K562 (cell line): ENCODE measurements around the gene HSPA1L. TPM values are rescaled to one million over a fixed set of nuclear protein-coding genes. Genes with fewer than 3 reads are reported as not detected.

Experiments
- EHMT2 ChIP-seq: fragments of 450-650 bp; IDR thresholded peaks from 2 replicates; pipeline ENCODE4 v1.6.1; 2018; ENCODE audit warnings: antibody characterized with exemption
- ELF4 ChIP-seq: fragments of 450-650 bp; formaldehyde crosslinking; IDR thresholded peaks from 2 replicates; pipeline ENCODE4 v1.4.0; 2022; ENCODE audit warnings: missing genetic modification characterization
- ETS2 ChIP-seq: IDR thresholded peaks from 2 replicates; pipeline ENCODE4 v1.6.1; 2016; ENCODE audit warnings: borderline replicate concordance, missing genetic modification characterization, mild to moderate bottlenecking, moderate library complexity, missing compliant biosample characterization; ENCODE audit not compliant: poor library complexity, severe bottlenecking
- ETV5 ChIP-seq: sonication (generic); formaldehyde crosslinking; IDR thresholded peaks from 2 replicates; pipeline ENCODE4 v1.4.0; 2020; ENCODE audit warnings: low read depth, mild to moderate bottlenecking, missing genetic modification reagents
- HDAC6 ChIP-seq: IDR thresholded peaks from 2 replicates; pipeline ENCODE4 v1.6.1; 2012; ENCODE audit warnings: low read depth, mild to moderate bottlenecking, control low read depth, inconsistent platforms, low read length, moderate library complexity
- HMGN3 ChIP-seq: IDR thresholded peaks from 2 replicates; pipeline ENCODE4 v1.6.1; 2011; ENCODE audit warnings: borderline replicate concordance, low read depth, mild to moderate bottlenecking, mixed read lengths, low read length; ENCODE audit not compliant: insufficient read length; ENCODE audit errors: extremely low read depth
- HNRNPLL ChIP-seq: fragments of 200-400 bp; formaldehyde crosslinking; IDR thresholded peaks from 2 replicates; pipeline ENCODE4 v1.6.1; 2017; ENCODE audit warnings: low read length, low read depth, mild to moderate bottlenecking; ENCODE audit not compliant: poor library complexity, severe bottlenecking
- IRF2 ChIP-seq: sonication (generic); formaldehyde crosslinking; IDR thresholded peaks from 2 replicates; pipeline ENCODE4 v1.8.1; 2022; ENCODE audit warnings: mild to moderate bottlenecking, missing genetic modification reagents
- KAT2B ChIP-seq: IDR thresholded peaks from one replicate; pipeline ENCODE4 v1.6.1; 2012; ENCODE audit warnings: low read depth, mild to moderate bottlenecking, control low read depth, inconsistent platforms, low read length, moderate library complexity
- PHB2 ChIP-seq: fragments of 450-650 bp; IDR thresholded peaks from 2 replicates; pipeline ENCODE4 v1.6.1; 2017; ENCODE audit warnings: low read depth
- RBM17 ChIP-seq: fragments of 200-400 bp; formaldehyde crosslinking; IDR thresholded peaks from 2 replicates; pipeline ENCODE4 v1.6.1; 2017; ENCODE audit warnings: low read depth, mild to moderate bottlenecking, low read length, borderline replicate concordance
- SMARCE1 ChIP-seq: fragments of 450-650 bp; IDR thresholded peaks from 2 replicates; pipeline ENCODE4 v1.7.1; 2016; ENCODE audit warnings: mild to moderate bottlenecking
- SMC3 ChIP-seq: conservative IDR thresholded peaks from 2 replicates; pipeline ENCODE4 v1.6.1; 2011; ENCODE audit warnings: low read depth, low read length, improper control_type of control experiment; ENCODE audit not compliant: insufficient read depth
- TOE1 ChIP-seq, 2 experiments: fragments of 450-650 bp in 1 of 2; sonication (generic) in 1 of 2; formaldehyde crosslinking in 1 of 2; IDR thresholded peaks; 2 replicates each; pipeline versions ENCODE4 v1.7.1 to v1.8.0; 2016 to 2022; ENCODE audit warnings: borderline replicate concordance in 2 of 2, mild to moderate bottlenecking in 2 of 2, antibody characterized with exemption in 1 of 2, inconsistent platforms in 1 of 2, low read depth in 1 of 2, missing genetic modification reagents in 1 of 2, moderate library complexity in 1 of 2
- ZKSCAN1 ChIP-seq: fragments of 150-350 bp; IDR thresholded peaks from 2 replicates; pipeline ENCODE4 v1.6.1; 2016; ENCODE audit warnings: low read depth, low read length
- ZNF324 ChIP-seq: fragments of 250-450 bp; sonication (Bioruptor Pico); IDR thresholded peaks from 2 replicates; pipeline ENCODE4 v1.4.0; 2020; ENCODE audit warnings: mild to moderate bottlenecking
- ZNF589 ChIP-seq: fragments of 200-800 bp; sonication (Bioruptor generic); IDR thresholded peaks from 2 replicates; pipeline ENCODE4 v1.6.1; 2016; ENCODE audit warnings: low read depth, missing genetic modification characterization, missing compliant biosample characterization
- polyA plus RNA-seq, 8 experiments: library from polyadenylated mRNA; depleted of rRNA in 4 of 8; stranded (reverse) in 5 of 8; unstranded in 3 of 8; fragments of >200 nt; fragmentation: Nextera tagmentation in 2 of 8; fragmentation: Illumina TruSeq in 1 of 8; extraction: Ambion mirVana in 2 of 8; extraction: Trizol in 1 of 8; gene quantifications; 2 replicates each; pipeline versions ENCODE4 v1.2.1 to v1.2.3, GENCODE V29; 2011 to 2014; ENCODE audit warnings: inconsistent platforms in 1 of 8, missing spikeins in 1 of 8
- total RNA-seq, 7 experiments: library from RNA; depleted of rRNA in 6 of 7; stranded (reverse); fragments of >200 nt in 6 of 7; fragmentation: Illumina TruSeq in 2 of 7; extraction: Trizol in 2 of 7; gene quantifications; 2 replicates each; pipeline versions ENCODE4 v1.2.1 to v1.2.3, GENCODE V29; 2011 to 2021; ENCODE audit warnings: low replicate concordance in 1 of 7
- TF ChIP-seq, protein P1 (sequence below): fragments of 450-650 bp; IDR thresholded peaks from 2 replicates; pipeline ENCODE4 v1.6.1; 2016; ENCODE audit warnings: low read depth
- TF ChIP-seq, protein P2 (sequence below), 2 experiments: fragments of 250-450 bp in 1 of 2; fragments of 450-650 bp in 1 of 2; sonication (Bioruptor Pico) in 1 of 2; IDR thresholded peaks; 2 replicates each; pipeline versions ENCODE4 v1.6.1 to v1.8.0; 2016 to 2021; ENCODE audit warnings: mild to moderate bottlenecking in 2 of 2, moderate library complexity in 2 of 2, missing compliant biosample characterization in 1 of 2, missing genetic modification characterization in 1 of 2
- TF ChIP-seq, protein P3 (sequence below): fragments of 250-450 bp; sonication (Bioruptor Pico); IDR thresholded peaks from 2 replicates; pipeline ENCODE4 v1.5.0; 2021

HSPA1L gene
- total and polyA plus RNA-seq, 9 of the 15 experiments (the other 6 are each of a cell fraction or from before 2014, with no cell fraction given): 0.14 to 2.1 (median 1.3) TPM

DNA sequence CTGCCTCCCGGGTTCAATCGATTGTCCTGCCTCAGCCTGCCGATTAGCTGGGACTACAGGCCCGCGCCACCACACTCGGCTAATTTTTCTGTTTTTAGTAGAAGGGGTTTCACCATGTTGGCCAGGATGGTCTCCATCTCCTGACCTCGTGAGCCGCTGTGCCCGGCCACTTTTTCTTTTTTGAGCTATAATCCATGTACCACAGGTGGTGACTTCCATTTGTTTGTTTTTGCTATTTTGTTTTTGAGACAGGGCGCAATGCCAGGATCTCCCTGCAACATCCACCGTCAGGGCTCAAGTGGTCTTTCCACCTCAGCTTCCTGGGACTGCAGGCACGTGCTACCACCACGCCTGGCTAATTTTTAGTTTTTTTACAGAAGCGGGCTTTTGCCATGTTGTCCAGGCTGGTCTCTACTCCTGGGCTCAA, 21.0 kb upstream of the HSPA1L start (continued):
- TF ChIP-seq, protein P1, sequence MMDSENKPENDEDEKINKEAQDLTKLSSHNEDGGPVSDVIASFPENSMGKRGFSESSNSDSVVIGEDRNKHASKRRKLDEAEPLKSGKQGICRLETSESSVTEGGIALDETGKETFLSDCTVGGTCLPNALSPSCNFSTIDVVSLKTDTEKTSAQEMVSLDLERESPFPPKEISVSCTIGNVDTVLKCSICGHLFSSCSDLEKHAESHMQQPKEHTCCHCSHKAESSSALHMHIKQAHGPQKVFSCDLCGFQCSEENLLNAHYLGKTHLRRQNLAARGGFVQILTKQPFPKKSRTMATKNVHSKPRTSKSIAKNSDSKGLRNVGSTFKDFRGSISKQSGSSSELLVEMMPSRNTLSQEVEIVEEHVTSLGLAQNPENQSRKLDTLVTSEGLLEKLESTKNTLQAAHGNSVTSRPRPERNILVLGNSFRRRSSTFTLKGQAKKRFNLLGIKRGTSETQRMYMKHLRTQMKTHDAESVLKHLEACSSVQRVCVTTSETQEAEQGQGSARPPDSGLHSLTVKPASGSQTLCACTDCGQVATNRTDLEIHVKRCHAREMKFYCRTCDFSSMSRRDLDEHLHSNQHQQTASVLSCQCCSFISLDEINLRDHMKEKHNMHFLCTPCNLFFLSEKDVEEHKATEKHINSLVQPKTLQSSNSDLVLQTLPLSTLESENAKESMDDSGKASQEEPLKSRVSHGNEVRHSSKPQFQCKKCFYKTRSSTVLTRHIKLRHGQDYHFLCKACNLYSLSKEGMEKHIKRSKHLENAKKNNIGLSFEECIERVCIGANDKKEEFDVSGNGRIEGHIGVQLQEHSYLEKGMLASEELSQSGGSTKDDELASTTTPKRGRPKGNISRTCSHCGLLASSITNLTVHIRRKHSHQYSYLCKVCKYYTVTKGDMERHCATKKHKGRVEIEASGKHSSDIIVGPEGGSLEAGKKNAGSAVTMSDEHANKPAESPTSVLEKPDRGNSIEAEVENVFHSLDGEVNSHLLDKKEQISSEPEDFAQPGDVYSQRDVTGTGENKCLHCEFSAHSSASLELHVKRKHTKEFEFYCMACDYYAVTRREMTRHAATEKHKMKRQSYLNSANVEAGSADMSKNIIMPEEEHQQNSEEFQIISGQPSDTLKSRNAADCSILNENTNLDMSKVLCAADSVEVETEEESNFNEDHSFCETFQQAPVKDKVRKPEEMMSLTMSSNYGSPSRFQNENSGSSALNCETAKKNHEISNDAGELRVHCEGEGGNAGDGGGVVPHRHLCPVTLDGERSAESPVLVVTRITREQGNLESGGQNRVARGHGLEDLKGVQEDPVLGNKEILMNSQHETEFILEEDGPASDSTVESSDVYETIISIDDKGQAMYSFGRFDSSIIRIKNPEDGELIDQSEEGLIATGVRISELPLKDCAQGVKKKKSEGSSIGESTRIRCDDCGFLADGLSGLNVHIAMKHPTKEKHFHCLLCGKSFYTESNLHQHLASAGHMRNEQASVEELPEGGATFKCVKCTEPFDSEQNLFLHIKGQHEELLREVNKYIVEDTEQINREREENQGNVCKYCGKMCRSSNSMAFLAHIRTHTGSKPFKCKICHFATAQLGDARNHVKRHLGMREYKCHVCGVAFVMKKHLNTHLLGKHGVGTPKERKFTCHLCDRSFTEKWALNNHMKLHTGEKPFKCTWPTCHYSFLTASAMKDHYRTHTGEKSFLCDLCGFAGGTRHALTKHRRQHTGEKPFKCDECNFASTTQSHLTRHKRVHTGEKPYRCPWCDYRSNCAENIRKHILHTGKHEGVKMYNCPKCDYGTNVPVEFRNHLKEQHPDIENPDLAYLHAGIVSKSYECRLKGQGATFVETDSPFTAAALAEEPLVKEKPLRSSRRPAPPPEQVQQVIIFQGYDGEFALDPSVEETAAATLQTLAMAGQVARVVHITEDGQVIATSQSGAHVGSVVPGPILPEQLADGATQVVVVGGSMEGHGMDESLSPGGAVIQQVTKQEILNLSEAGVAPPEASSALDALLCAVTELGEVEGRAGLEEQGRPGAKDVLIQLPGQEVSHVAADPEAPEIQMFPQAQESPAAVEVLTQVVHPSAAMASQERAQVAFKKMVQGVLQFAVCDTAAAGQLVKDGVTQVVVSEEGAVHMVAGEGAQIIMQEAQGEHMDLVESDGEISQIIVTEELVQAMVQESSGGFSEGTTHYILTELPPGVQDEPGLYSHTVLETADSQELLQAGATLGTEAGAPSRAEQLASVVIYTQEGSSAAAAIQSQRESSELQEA: no peak
- TF ChIP-seq, protein P2, sequence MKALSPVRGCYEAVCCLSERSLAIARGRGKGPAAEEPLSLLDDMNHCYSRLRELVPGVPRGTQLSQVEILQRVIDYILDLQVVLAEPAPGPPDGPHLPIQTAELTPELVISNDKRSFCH (CRISPR knock-in tag; IDR thresholded peaks at IDR 0.05): no peak
- TF ChIP-seq, protein P2 (tag; IDR thresholded peaks at IDR 0.05): no peak
- TF ChIP-seq HDAC6 (no peak), HMGN3 (no peak), ETS2 (tag) (no peak), ZNF589 (CRISPR knock-in tag) (no peak), PHB2 (0 out of 2 replicates have a peak, but pooled peaks have one; percentile 33), KAT2B (no peak), EHMT2 (no peak), ZKSCAN1 (no peak), ETV5 (CRISPR knock-in tag) (no peak), TOE1 (IDR thresholded peaks at IDR 0.05; ENCODE audit: borderline replicate concordance) (no peak), TOE1 (CRISPR knock-in tag; IDR thresholded peaks at IDR 0.05; ENCODE audit: borderline replicate concordance, low read depth) (peak; percentile 47; the same call in 1 of the 2 replicates), RBM17 (no peak), SMC3 (no peak), HNRNPLL (no peak), ELF4 (CRISPR knock-in tag) (no peak), IRF2 (no peak), SMARCE1 (no peak), ZNF324 (no peak)
- TF ChIP-seq, protein P3, sequence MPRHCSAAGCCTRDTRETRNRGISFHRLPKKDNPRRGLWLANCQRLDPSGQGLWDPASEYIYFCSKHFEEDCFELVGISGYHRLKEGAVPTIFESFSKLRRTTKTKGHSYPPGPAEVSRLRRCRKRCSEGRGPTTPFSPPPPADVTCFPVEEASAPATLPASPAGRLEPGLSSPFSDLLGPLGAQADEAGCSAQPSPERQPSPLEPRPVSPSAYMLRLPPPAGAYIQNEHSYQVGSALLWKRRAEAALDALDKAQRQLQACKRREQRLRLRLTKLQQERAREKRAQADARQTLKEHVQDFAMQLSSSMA: no peak
